ENCODE results near the gene CDK16. TPM values are rescaled to one million over a fixed set of nuclear protein-coding genes. Genes with fewer than 3 reads are reported as not detected.
A peak's percentile ranks its signal among the peaks of the same experiment; 100 is the strongest.

The CDK16 gene
- total and polyA plus RNA-seq, 4 experiments from 2014 or later, result 1.6 to 57.4 (median 38.7) TPM

GRCh38 chrX:47186096-47186740, 32.3 kb upstream of the CDK16 start:
- peaks cover 4 to 24% of the 10 kb centered on the region in 2 donors for H3K36me3 Mint-ChIP-seq
- H3K36me3 ChIP-seq (ENCODE audit: insufficient read depth, low read length), result peaks cover 13% of the 10 kb centered on the region
- intact Hi-C loops (cut with micrococcal nuclease), result no loop called here
- peaks cover 2 to 10% (median 4%) of the 10 kb centered on the region in 4 donors for H3K4me1 Mint-ChIP-seq
- H3K4me3 ChIP-seq (ENCODE audit: low read length in 2 of 2), result no peak overlapping the region
- H3K9me3 ChIP-seq (ENCODE audit: control insufficient read depth in 1 of 2, low read length in 2 of 2), result no peaks in the 10 kb centered on the region
- POLR2A ChIA-PET (ENCODE audit: partially characterized antibody), result no interaction called here
- no peaks in the 10 kb centered on the region for H3K27me3 ChIP-seq (ENCODE audit: insufficient read depth, low read length)
- no peak overlapping the region for H3K27ac ChIP-seq (ENCODE audit: low read depth, low read length)
- H3K4me1 ChIP-seq (ENCODE audit: insufficient read depth, low read length), result peaks cover 3% of the 10 kb centered on the region
- H3K27ac Mint-ChIP-seq, result peak overlapping the region in 1 of 7 donors; percentile 23
- H3K4me3 Mint-ChIP-seq, result no peak overlapping the region
- CTCF ChIA-PET (ENCODE audit: partially characterized antibody), result interaction anchor here (0.6 kb wide), 1 partner anchor 138 kb away, joined by 4 read pairs; no protein-coding TSS in a partner anchor
- no peaks in the 10 kb centered on the region for H3K9me3 Mint-ChIP-seq
- DNase-seq, result no peak
- no peaks in the 10 kb centered on the region for H3K27me3 Mint-ChIP-seq

- DNase-seq, result no peak
- Mint-ChIP-seq H3K36me3 (peaks cover 4 to 18% of the 10 kb centered on the region in 2 donors), H3K9me3 (no peaks in the 10 kb centered on the region), H3K27ac (peak overlapping the region in 1 of 7 donors; percentile 65), H3K4me3 (no peak overlapping the region), H3K4me1 (peaks cover 3 to 20% (median 8%) of the 10 kb centered on the region in 4 donors), H3K27me3 (no peaks in the 10 kb centered on the region)
- no peaks in the 10 kb centered on the region for H3K27me3 ChIP-seq (ENCODE audit: insufficient read depth, low read length)
- intact Hi-C loops (cut with micrococcal nuclease), result no loop called here
- POLR2A ChIA-PET (ENCODE audit: partially characterized antibody), result no interaction called here
- H3K36me3 ChIP-seq (ENCODE audit: insufficient read depth, low read length), result peaks cover 4% of the 10 kb centered on the region
- H3K4me3 ChIP-seq (ENCODE audit: low read length in 2 of 2), result no peak overlapping the region
- H3K27ac ChIP-seq (ENCODE audit: low read depth, low read length), result no peak overlapping the region
- peaks cover 11% of the 10 kb centered on the region for H3K4me1 ChIP-seq (ENCODE audit: insufficient read depth, low read length)
- CTCF ChIA-PET (ENCODE audit: partially characterized antibody), result no interaction called here
- H3K9me3 ChIP-seq (ENCODE audit: control insufficient read depth in 1 of 2, low read length in 2 of 2), result no peaks in the 10 kb centered on the region
These were observed 31.3 kb upstream of the CDK16 start for GRCh38 chrX:47187106-47187677.

GRCh38 chrX:47189906-47190305, 28.6 kb upstream of the CDK16 start:
- ChIA-PET POLR2A (ENCODE audit: partially characterized antibody) (interaction anchor here (0.8 to 2.0 kb wide), 7 partner anchors 16 to 332 kb away, joined by 3 to 28 read pairs (median 9); partner anchors contain the start of genes CDK16, NDUFB11, RBM10 and USP11), CTCF (ENCODE audit: partially characterized antibody) (interaction anchor here (1.3 to 4.0 kb wide), 2 partner anchors 45 to 194 kb away, joined by 4 to 54 read pairs; partner anchors contain the start of genes NDUFB11 and RBM10)
- intact Hi-C loops (cut with micrococcal nuclease), result loop anchor here (1.0 to 5.0 kb wide), 4 partner anchors 46 to 447 kb away; partner anchors contain the start of genes NDUFB11 and ZNF41
- peaks cover 4 to 15% of the 10 kb centered on the region in 2 donors for H3K36me3 Mint-ChIP-seq
- H3K9me3 Mint-ChIP-seq, result peaks cover 0 to 3% (median 0%) of the 10 kb centered on the region in 8 donors
- no peak overlapping the region for H3K4me3 Mint-ChIP-seq
- H3K27me3 Mint-ChIP-seq, result no peaks in the 10 kb centered on the region
- Histone ChIP-seq H3K36me3 (ENCODE audit: insufficient read depth, low read length) (no peaks in the 10 kb centered on the region), H3K4me1 (ENCODE audit: insufficient read depth, low read length) (peaks cover 28% of the 10 kb centered on the region), H3K4me3 (ENCODE audit: low read length in 2 of 2) (no peak overlapping the region), H3K27me3 (ENCODE audit: insufficient read depth, low read length) (no peaks in the 10 kb centered on the region), H3K27ac (ENCODE audit: low read depth, low read length) (no peak overlapping the region), H3K9me3 (ENCODE audit: control insufficient read depth in 1 of 2, low read length in 2 of 2) (no peaks in the 10 kb centered on the region)
- DNase-seq, result no peak
- H3K27ac Mint-ChIP-seq, result peak overlapping the region in 2 of 7 donors; percentile 13 to 95
- peaks cover 13 to 42% (median 29%) of the 10 kb centered on the region in 4 donors for H3K4me1 Mint-ChIP-seq

- ChIA-PET POLR2A (ENCODE audit: partially characterized antibody) (interaction anchor here (0.7 to 2.0 kb wide), 13 partner anchors 17 to 440 kb away, joined by 3 to 28 read pairs (median 5); partner anchors contain the start of genes CDK16, NDUFB11, RBM10 and USP11), CTCF (ENCODE audit: partially characterized antibody) (interaction anchor here (0.7 to 4.0 kb wide), 6 partner anchors 27 to 336 kb away, joined by 3 to 54 read pairs (median 7); partner anchors contain the start of genes NDUFB11 and RBM10)
- DNase-seq, result peak; percentile 75 to 85 (median 84)
- intact Hi-C loops (cut with micrococcal nuclease), result loop anchor here (1.0 to 5.0 kb wide), 4 partner anchors 46 to 447 kb away; partner anchors contain the start of genes NDUFB11 and ZNF41
- Histone ChIP-seq H3K4me3 (ENCODE audit: low read length in 2 of 2) (peak overlapping the region; percentile 44 to 67), H3K4me1 (ENCODE audit: insufficient read depth, low read length) (peaks cover 35% of the 10 kb centered on the region), H3K9me3 (ENCODE audit: control insufficient read depth in 1 of 2, low read length in 2 of 2) (no peaks in the 10 kb centered on the region), H3K27me3 (ENCODE audit: insufficient read depth, low read length) (no peaks in the 10 kb centered on the region), H3K36me3 (ENCODE audit: insufficient read depth, low read length) (no peaks in the 10 kb centered on the region), H3K27ac (ENCODE audit: low read depth, low read length) (peak overlapping the region; percentile 73)
- H3K27ac Mint-ChIP-seq, result peak overlapping the region; percentile 90 to 95 (median 92)
- H3K9me3 Mint-ChIP-seq, result peaks cover 0 to 3% (median 0%) of the 10 kb centered on the region in 8 donors
- no peaks in the 10 kb centered on the region for H3K27me3 Mint-ChIP-seq
- H3K36me3 Mint-ChIP-seq, result peaks cover 3 to 14% of the 10 kb centered on the region in 2 donors
- peaks cover 16 to 50% (median 36%) of the 10 kb centered on the region in 4 donors for H3K4me1 Mint-ChIP-seq
- peak overlapping the region; percentile 88 to 96 (median 91) for H3K4me3 Mint-ChIP-seq
These were observed 27.8 kb upstream of the CDK16 start for GRCh38 chrX:47190445-47191269.

- H3K36me3 Mint-ChIP-seq, result peaks cover 0 to 17% of the 10 kb centered on the region in 2 donors
- peak overlapping the region; percentile 90 to 95 (median 92) for H3K27ac Mint-ChIP-seq
- peak; percentile 39 to 72 (median 44) for DNase-seq
- peaks cover 22 to 57% (median 42%) of the 10 kb centered on the region in 4 donors for H3K4me1 Mint-ChIP-seq
- POLR2A ChIA-PET (ENCODE audit: partially characterized antibody), result interaction anchor here (0.7 to 2.0 kb wide), 13 partner anchors 18 to 440 kb away, joined by 3 to 28 read pairs (median 5); partner anchors contain the start of genes CDK16, NDUFB11, RBM10 and USP11
- Histone ChIP-seq H3K4me1 (ENCODE audit: insufficient read depth, low read length) (peaks cover 41% of the 10 kb centered on the region), H3K27me3 (ENCODE audit: insufficient read depth, low read length) (no peaks in the 10 kb centered on the region), H3K9me3 (ENCODE audit: control insufficient read depth in 1 of 2, low read length in 2 of 2) (no peaks in the 10 kb centered on the region), H3K27ac (ENCODE audit: low read depth, low read length) (peak overlapping the region; percentile 73), H3K4me3 (ENCODE audit: low read length in 2 of 2) (peak overlapping the region; percentile 44 to 67), H3K36me3 (ENCODE audit: insufficient read depth, low read length) (no peaks in the 10 kb centered on the region)
- H3K27me3 Mint-ChIP-seq, result no peaks in the 10 kb centered on the region
- intact Hi-C loops (cut with micrococcal nuclease), result loop anchor here (5.0 kb wide), 2 partner anchors 291 to 446 kb away; partner anchors contain the start of gene ZNF41
- peak overlapping the region; percentile 88 to 96 (median 91) for H3K4me3 Mint-ChIP-seq
- CTCF ChIA-PET (ENCODE audit: partially characterized antibody), result interaction anchor here (0.7 to 4.0 kb wide), 6 partner anchors 26 to 335 kb away, joined by 3 to 54 read pairs (median 7); partner anchors contain the start of genes NDUFB11 and RBM10
- peaks cover 0 to 3% (median 0%) of the 10 kb centered on the region in 8 donors for H3K9me3 Mint-ChIP-seq
These were observed 27.1 kb upstream of the CDK16 start for GRCh38 chrX:47191331-47191730.

- H3K36me3 Mint-ChIP-seq, result peaks cover 0 to 17% of the 10 kb centered on the region in 2 donors
- Histone ChIP-seq H3K27me3 (ENCODE audit: insufficient read depth, low read length) (no peaks in the 10 kb centered on the region), H3K9me3 (ENCODE audit: control insufficient read depth in 1 of 2, low read length in 2 of 2) (no peaks in the 10 kb centered on the region), H3K36me3 (ENCODE audit: insufficient read depth, low read length) (no peaks in the 10 kb centered on the region), H3K4me1 (ENCODE audit: insufficient read depth, low read length) (peaks cover 47% of the 10 kb centered on the region), H3K27ac (ENCODE audit: low read depth, low read length) (peak overlapping the region; percentile 73), H3K4me3 (ENCODE audit: low read length in 2 of 2) (peak overlapping the region in 1 of 2 donors; percentile 67)
- no peak for DNase-seq
- peaks cover 27 to 62% (median 48%) of the 10 kb centered on the region in 4 donors for H3K4me1 Mint-ChIP-seq
- intact Hi-C loops (cut with micrococcal nuclease), result loop anchor here (5.0 kb wide), 2 partner anchors 290 to 445 kb away; partner anchors contain the start of gene ZNF41
- H3K27ac Mint-ChIP-seq, result peak overlapping the region; percentile 32 to 95 (median 92)
- ChIA-PET CTCF (ENCODE audit: partially characterized antibody) (interaction anchor here (0.7 to 4.0 kb wide), 6 partner anchors 26 to 334 kb away, joined by 3 to 54 read pairs (median 7); partner anchors contain the start of genes NDUFB11 and RBM10), POLR2A (ENCODE audit: partially characterized antibody) (interaction anchor here (0.8 to 2.0 kb wide), 7 partner anchors 18 to 331 kb away, joined by 3 to 28 read pairs (median 7); partner anchors contain the start of genes CDK16, NDUFB11 and RBM10)
- peak overlapping the region; percentile 88 to 96 (median 91) for H3K4me3 Mint-ChIP-seq
- H3K27me3 Mint-ChIP-seq, result no peaks in the 10 kb centered on the region
- peaks cover 0 to 3% (median 0%) of the 10 kb centered on the region in 8 donors for H3K9me3 Mint-ChIP-seq
These were observed 26.6 kb upstream of the CDK16 start for GRCh38 chrX:47191806-47192401.
